ENCODE measurements around the gene SHISA6.

The SHISA6 gene

DNA sequence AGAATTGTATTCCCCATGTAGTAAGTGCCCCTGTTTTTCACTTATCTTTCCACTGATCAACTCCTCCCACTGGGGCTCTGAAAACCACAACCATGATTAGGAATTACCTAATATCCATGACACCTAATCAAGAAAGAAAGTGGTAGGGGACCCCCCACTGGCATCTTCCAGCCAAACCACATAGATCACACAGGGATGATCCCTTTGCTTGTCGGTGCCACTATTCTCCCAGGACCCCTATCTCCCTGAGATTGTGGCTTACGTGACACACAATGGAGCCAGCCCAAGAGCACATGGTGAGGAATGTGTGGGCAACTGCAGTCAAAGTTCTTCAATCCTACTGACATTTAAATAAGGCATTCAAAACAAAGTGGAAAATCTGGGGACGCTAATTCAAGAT, 339.7 kb downstream of the SHISA6 start:
- TF ChIP-seq, protein P1, sequence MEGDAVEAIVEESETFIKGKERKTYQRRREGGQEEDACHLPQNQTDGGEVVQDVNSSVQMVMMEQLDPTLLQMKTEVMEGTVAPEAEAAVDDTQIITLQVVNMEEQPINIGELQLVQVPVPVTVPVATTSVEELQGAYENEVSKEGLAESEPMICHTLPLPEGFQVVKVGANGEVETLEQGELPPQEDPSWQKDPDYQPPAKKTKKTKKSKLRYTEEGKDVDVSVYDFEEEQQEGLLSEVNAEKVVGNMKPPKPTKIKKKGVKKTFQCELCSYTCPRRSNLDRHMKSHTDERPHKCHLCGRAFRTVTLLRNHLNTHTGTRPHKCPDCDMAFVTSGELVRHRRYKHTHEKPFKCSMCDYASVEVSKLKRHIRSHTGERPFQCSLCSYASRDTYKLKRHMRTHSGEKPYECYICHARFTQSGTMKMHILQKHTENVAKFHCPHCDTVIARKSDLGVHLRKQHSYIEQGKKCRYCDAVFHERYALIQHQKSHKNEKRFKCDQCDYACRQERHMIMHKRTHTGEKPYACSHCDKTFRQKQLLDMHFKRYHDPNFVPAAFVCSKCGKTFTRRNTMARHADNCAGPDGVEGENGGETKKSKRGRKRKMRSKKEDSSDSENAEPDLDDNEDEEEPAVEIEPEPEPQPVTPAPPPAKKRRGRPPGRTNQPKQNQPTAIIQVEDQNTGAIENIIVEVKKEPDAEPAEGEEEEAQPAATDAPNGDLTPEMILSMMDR (conservative IDR thresholded peaks at IDR 0.05; ENCODE audit: low read depth, low read length) = no peak
- no peak for DNase-seq (ENCODE audit: low read depth)
- H3K4me3 ChIP-seq (ENCODE audit: low read length) = no peak overlapping the region

DNA sequence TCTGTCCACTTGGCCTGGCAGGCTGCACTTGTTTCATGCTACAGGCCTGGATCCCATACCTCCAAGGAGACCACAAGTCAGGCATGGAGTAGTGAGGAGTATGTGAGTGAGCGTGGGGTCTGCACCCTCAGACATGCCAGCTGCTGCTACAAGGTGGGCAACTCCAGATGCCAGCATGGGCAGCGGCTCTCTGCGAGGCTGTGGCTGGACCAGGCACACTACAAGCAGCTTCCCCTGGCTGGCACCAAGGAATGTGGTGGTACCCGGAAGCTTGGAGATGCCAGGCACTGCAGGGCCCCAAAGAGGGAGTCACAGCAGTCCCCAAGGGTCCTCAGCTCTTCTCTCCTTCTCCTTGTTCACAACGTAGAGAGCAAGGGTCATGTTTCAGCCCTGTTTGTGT, 341.2 kb downstream of the SHISA6 start:
- TF ChIP-seq, protein P1 (conservative IDR thresholded peaks at IDR 0.05; ENCODE audit: low read depth, low read length) = no peak
- DNase-seq (ENCODE audit: low read depth) = no peak
- H3K4me3 ChIP-seq (ENCODE audit: low read length) = no peak overlapping the region

DNA sequence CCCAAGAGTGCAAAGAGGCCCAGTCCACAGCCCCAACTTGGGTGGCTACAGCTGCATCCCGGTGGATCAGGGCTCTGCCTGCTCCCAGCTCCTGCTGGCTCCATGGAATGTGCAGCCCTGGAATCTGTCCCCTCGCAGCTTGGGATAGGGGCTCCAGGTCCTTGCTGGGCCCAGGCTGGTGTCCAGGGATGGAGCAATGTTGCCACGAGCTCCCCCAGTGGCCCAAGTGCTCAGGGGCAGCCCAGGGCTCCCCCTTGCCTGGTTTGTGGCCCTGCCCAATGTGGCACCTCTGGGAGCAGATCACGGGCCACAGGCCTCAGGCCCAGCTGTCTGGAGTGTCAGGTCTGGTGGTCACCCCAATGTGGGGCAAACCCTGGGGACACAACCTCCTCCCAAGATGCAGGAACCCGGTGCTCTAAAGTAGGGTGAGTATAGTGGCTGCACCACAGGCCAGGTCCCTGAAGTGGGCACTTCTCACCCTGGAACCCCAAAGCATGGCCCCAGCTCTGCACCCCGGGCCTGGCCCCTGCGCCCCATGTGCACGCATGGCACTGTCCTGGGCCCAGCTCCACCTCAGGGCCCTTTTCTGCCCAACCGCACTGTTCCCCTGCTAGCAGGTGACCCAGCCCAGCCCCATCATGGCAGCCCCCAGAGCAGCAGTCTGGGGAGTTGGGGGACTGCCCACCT, 342.4 kb downstream of the SHISA6 start:
- TF ChIP-seq, protein P1 (conservative IDR thresholded peaks at IDR 0.05; ENCODE audit: low read depth, low read length) = no peak
- H3K4me3 ChIP-seq (ENCODE audit: low read length) = no peak overlapping the region
- no peak for DNase-seq (ENCODE audit: low read depth)

DNA sequence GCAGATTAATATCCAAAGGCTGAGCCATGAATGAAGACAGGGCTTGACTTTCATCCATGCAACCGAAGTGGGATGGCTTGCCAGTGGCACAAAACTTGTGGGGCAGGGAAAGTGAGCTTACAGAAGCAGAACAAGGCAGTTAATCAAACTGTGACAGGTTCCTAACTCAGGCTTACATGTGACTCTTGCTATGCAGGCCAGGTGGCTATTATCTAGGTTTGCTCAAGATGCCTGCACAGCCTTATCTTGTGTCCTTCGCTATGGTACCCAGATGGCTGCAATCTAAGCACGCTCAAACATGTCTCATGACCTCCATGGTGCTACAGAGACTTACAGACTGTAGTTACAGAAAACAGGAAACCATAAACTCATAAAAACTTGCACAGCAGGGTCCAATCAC, 348.7 kb downstream of the SHISA6 start:
- no peak overlapping the region for H3K4me3 ChIP-seq (ENCODE audit: low read length)
- TF ChIP-seq, protein P1 (conservative IDR thresholded peaks at IDR 0.05; ENCODE audit: low read depth, low read length) = no peak
- no peak for DNase-seq (ENCODE audit: low read depth)

DNA sequence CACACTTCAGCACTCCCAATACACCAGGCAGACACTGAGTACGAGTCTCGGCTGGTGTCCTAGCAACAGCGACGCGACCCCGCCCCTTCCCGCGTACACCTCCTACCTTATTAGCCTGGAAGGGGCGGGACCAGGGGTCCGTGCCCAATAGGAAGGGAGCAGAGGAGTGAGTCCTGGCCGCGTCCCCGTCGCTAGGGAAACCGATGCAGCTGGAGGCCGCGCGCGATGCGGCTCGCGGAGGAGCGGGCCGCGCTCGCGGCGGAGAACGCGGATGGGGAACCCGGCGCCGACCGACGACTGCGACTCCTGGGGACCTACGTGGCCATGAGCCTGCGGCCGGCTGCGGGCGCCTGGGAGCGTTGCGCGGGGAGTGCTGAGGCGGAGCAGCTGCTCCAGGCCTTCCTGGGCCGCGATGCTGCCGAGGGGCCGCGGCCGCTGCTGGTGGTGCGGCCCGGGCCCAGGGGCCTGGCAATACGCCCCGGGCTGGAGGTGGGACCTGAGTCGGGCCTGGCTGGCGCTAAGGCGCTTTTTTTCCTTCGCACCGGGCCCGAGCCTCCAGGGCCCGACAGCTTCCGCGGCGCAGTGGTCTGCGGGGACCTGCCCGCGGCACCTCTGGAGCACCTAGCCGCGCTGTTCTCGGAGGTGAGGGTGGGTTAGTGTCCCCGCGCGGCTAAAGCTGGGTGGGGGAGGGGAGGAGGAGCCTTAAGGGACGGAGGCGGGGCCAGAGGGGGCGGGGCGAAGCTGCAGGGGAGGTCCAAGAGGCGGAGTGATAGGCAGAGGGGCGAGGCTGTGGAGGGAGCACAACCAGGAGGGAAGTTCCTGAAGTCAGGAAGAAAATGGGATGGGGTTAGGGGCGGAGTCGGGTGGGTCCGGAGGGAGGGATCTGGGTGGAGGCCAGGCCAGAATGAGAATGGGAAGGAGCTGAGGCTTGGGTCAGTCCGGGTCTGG, 357.5 kb downstream of the SHISA6 start, which contains the start of gene DNAH9:
Gene DNAH9 (plus strand): TSS at position 197 of the 948 bp plus-strand sequence. CDS start 29 bp downstream, at position 226.
- TF ChIP-seq, protein P1 (conservative IDR thresholded peaks at IDR 0.05; ENCODE audit: low read depth, low read length) = no peak
- no peak for DNase-seq (ENCODE audit: low read depth)
- no peak within 1 kb of the TSS for H3K4me3 ChIP-seq (ENCODE audit: low read length)

DNA sequence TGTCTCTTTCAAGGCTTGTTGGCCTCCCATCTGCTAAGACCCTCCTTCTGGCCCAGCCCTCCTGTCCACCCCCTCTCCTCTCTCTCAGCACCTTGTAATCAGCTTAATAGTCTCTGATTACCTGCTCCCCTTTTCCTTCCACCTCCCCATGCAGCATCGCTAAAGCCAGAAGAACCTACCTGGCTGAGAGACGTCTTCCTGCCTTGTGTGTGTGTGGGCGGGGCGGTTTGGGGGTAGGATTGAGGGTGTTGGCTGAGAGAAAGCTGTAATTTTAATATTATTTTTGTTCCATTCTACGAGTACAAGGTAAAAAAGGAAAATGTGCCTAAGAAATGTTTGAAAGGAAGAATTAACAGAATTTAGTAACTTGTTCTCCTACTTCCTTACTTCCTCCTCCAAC, 360.6 kb downstream of the SHISA6 start:
- no peak overlapping the region for H3K4me3 ChIP-seq (ENCODE audit: low read length)
- DNase-seq (ENCODE audit: low read depth) = no peak
- TF ChIP-seq, protein P1 (conservative IDR thresholded peaks at IDR 0.05; ENCODE audit: low read depth, low read length) = no peak
